Urothelium cell line (cell line): ENCODE measurements around the gene MSN.

Experiments
- DNase-seq: peaks from one replicate; pipeline ENCODE4 v3.0.0; 2011; ENCODE audit warnings: low spot score, mixed read lengths
- FAIRE-seq: peaks from 2 replicates; lab custom pipeline; 2011; peaks lifted over from hg19 to GRCh38; lab: Jason Lieb, UNC

Gene MSN

DNA sequence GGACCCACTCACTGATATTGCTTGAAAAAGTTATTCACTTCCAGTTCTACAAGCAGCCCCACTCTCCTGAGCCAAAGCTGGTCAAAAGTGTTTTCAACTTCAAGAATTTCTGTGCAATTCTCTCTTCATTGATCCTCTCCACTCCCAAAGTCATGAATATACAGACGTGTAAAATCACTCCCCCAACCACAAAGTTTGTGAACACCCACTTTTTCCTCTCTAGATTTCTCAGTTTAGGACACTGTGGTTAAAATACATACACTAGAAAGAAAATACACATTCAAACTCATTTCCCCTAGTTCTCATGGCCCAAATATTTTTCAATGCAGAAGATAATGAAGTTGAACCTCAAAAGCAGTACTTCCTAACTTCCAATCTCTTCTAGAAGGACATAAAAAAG lies 116.3 kb downstream of the MSN start:
- no peak for FAIRE-seq
- DNase-seq = no peak
